ENCODE results near the gene DIP2A. TPM values are rescaled to one million over a fixed set of nuclear protein-coding genes. Genes with fewer than 3 reads are reported as not detected.

The DIP2A gene
- total and polyA plus RNA-seq, 2 of the 8 experiments (the other 6 are each of a cell fraction or from before 2014, with no cell fraction given) = 16.0 to 27.1 TPM

DNA sequence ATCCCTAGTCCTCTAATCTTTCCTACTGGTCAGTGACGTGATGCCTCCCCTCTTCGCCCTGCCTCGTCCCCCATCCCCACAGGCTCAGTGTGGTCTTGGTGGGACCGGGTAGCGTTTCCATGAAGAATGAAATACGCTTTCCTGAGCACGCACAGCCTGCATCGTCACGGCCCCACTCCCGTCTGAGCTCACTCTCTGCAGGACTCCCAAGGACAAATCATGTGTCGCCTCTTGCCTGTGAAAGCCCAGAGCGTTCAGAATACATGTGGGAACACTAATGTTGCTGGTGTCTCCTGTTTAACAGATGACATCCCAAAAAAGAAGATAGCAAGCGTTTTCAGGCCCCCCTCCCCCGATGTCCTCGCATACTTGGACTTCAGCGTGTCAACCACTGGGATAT lies 97.0 kb downstream of the DIP2A start (continued):
- no peak for TF ChIP-seq TAF1 (IDR thresholded peaks at IDR 0.05; ENCODE audit: low read depth, low read length)
- TF ChIP-seq TEAD4 (IDR thresholded peaks at IDR 0.05; ENCODE audit: low read depth, low read length) = no peak
- no peak for TF ChIP-seq ZNF274 (IDR thresholded peaks at IDR 0.05; ENCODE audit: borderline replicate concordance, extremely low read depth, low read length)
- TF ChIP-seq HDAC6 (IDR thresholded peaks at IDR 0.05; ENCODE audit: low read depth, low read length) = no peak
- no peak for TF ChIP-seq CTBP2 (IDR thresholded peaks at IDR 0.05; ENCODE audit: borderline replicate concordance, insufficient read depth, insufficient read length, low read length)
- TF ChIP-seq CHD7 (IDR thresholded peaks at IDR 0.05; ENCODE audit: insufficient replicate concordance, low read length) = no peak
